HG02642 (cell line): ENCODE results near the gene PCDHB8.
"Not testable (repeated sequence)": the region's sequence is repeated elsewhere in the genome, so short reads cannot be mapped to it uniquely, and the experiment has no call there.

Source experiments
- ATAC-seq: cut with Tn5 transposase; IDR thresholded peaks from one replicate; pipeline ENCODE4 v1.9.1; 2021; ENCODE audit warnings: mild to moderate bottlenecking; ENCODE audit not compliant: unreplicated experiment, poor library complexity

PCDHB8 gene

GRCh38 chr5:141223112-141223783 lies 45.7 kb downstream of the PCDHB8 start, which contains the start of gene PCDHB14:
TSS of gene PCDHB14 (plus strand) at chr5:141223343. CDS start at chr5:141223506, 163 bp downstream.
- ATAC-seq: no peak

GRCh38 chr5:141224844-141225243 lies 47.3 kb downstream of the PCDHB8 start:
- ATAC-seq: not testable (repeated sequence)

DNA sequence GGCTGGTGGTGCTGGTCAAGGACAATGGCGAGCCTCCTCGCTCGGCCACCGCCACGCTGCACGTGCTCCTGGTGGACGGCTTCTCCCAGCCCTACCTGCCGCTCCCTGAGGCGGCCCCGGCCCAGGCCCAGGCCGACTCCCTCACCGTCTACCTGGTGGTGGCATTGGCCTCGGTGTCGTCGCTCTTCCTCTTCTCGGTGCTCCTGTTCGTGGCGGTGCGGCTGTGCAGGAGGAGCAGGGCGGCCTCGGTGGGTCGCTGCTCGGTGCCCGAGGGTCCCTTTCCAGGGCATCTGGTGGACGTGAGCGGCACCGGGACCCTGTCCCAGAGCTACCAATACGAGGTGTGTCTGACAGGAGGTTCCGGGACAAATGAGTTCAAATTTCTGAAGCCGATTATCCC lies 47.8 kb downstream of the PCDHB8 start:
- ATAC-seq: not testable (repeated sequence)
